Measurements from ENCODE around the gene GALNT9.

DNA sequence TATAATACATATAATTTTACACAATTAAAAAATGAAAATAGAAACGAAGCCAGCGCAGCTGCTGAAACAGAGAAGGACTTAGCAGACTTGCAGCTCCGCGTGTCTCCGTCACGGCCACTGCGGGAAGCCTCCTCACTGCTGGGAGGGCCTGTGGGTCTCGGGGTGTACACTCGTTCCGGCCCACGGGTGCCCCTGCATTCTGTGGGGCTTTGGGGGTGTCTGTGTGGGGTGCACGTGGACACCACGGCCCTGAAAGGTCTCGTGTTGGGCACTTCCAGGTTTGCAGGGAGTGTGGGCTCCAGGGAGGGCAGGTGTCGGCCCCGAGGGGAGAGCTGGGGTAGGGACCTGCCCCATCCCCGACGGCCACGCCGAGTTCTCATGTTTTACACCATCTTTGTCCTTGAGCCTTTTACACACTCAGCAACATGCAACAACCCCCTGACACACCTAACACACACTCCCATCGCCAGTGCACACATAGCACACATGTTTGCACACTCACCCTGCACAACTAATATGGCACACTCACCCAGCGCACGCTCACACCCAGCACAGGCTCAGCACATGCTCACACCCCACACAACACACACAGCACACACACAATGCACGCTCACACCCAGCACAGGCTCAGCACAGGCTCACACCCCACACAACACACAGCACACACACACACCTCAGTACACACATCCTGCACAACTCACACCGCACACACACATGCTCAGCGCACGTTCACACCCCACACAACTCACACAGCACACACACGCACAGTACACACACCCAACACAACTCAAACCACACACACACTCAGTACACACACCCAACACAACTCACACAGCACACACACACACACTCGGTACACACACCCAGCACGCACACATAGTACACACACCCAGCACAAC, 148.5 kb downstream of the GALNT9 start:
- no peak for TF ChIP-seq CTCF (IDR thresholded peaks at IDR 0.05)
- TF ChIP-seq POLR2A (IDR thresholded peaks at IDR 0.05): no peak

Data from ovary (tissue), 3 donors.